CD14-positive monocyte (primary cell): ENCODE results near the gene CDH11. TPM values are rescaled to one million over a fixed set of nuclear protein-coding genes. Genes with fewer than 3 reads are reported as not detected.

Source experiments
- DNase-seq, 3 donors: peaks; one replicate each; pipeline ENCODE4 v3.0.0-alpha.2; 2011 to 2022
- H2AFZ ChIP-seq: 2 replicates; pipeline ENCODE4 v1.6.0; 2012; ENCODE audit warnings: mild to moderate bottlenecking, low read depth, low read length, inconsistent platforms; ENCODE audit not compliant: insufficient read depth, poor library complexity, severe bottlenecking
- H3K27ac ChIP-seq, 2 donors: 1 replicate in 1 of 2; 2 replicates in 1 of 2; pipeline ENCODE4 v1.5.1; 2012 to 2013; ENCODE audit warnings: low read length in 2 of 2, control low read depth in 1 of 2, inconsistent platforms in 1 of 2, low read depth in 1 of 2, mild to moderate bottlenecking in 1 of 2
- H3K27me3 ChIP-seq, 2 donors: one replicate each; pipeline versions ENCODE4 v1.6.0 to v1.6.1; 2011 to 2013; ENCODE audit warnings: low read length in 2 of 2; ENCODE audit not compliant: control insufficient read depth in 2 of 2, insufficient read depth in 2 of 2
- H3K36me3 ChIP-seq, 2 donors: replicated peaks in 1 of 2; 1 replicate in 1 of 2; 2 replicates in 1 of 2; pipeline versions ENCODE4 v1.5.1 to v1.6.1; 2012 to 2013; ENCODE audit warnings: low read length in 2 of 2, control low read depth in 1 of 2, inconsistent platforms in 1 of 2, mild to moderate bottlenecking in 1 of 2; ENCODE audit not compliant: insufficient read depth in 2 of 2, control insufficient read depth in 1 of 2
- H3K4me1 ChIP-seq, 2 donors: 1 replicate in 1 of 2; 2 replicates in 1 of 2; pipeline versions ENCODE4 v1.5.1 to v1.6.1; 2012 to 2013; ENCODE audit warnings: low read length in 2 of 2, control low read depth in 1 of 2, inconsistent platforms in 1 of 2, mild to moderate bottlenecking in 1 of 2, moderate library complexity in 1 of 2; ENCODE audit not compliant: insufficient read depth in 2 of 2, control insufficient read depth in 1 of 2
- H3K4me2 ChIP-seq: replicated peaks from 2 replicates; pipeline ENCODE3; 2012; ENCODE audit warnings: low read length, moderate library complexity, mild to moderate bottlenecking; ENCODE audit not compliant: poor library complexity, severe bottlenecking; ENCODE audit errors: extremely low read depth
- H3K4me3 ChIP-seq, 3 experiments: fragments of 200-600 bp in 1 of 3; sonication (generic) in 1 of 3; replicated peaks in 1 of 3; 1 replicate in 2 of 3; 2 replicates in 1 of 3; pipeline ENCODE4 v1.5.1; 2011 to 2013; ENCODE audit warnings: low read length in 3 of 3, mild to moderate bottlenecking in 3 of 3, control low read depth in 2 of 3, low read depth in 2 of 3, inconsistent platforms in 1 of 3, moderate library complexity in 1 of 3
- H3K79me2 ChIP-seq: 2 replicates; pipeline ENCODE4 v1.6.0; 2012; ENCODE audit warnings: mild to moderate bottlenecking, control low read depth, inconsistent platforms, low read length, moderate library complexity; ENCODE audit not compliant: insufficient read depth
- H3K9ac ChIP-seq: 2 replicates; pipeline ENCODE4 v1.6.0; 2017; ENCODE audit warnings: low read length, mild to moderate bottlenecking; ENCODE audit not compliant: insufficient read depth, poor library complexity, severe bottlenecking
- H3K9me3 ChIP-seq, 2 donors: replicated peaks in 1 of 2; 1 replicate in 1 of 2; 2 replicates in 1 of 2; pipeline versions ENCODE4 v1.5.1 to v1.6.1; 2012 to 2013; ENCODE audit warnings: low read length in 2 of 2, control low read depth in 1 of 2; ENCODE audit not compliant: control insufficient read depth in 1 of 2, insufficient read depth in 1 of 2
- H4K20me1 ChIP-seq: 2 replicates; pipeline ENCODE4 v1.6.0; 2012; ENCODE audit warnings: mild to moderate bottlenecking, low read length, control low read depth, moderate library complexity; ENCODE audit not compliant: insufficient read depth
- H3K27ac Mint-ChIP-seq, 7 donors: one replicate each; pipeline ENCODE4 v1.8.0; 2020; ENCODE audit warnings: mild to moderate bottlenecking in 7 of 7, mixed read lengths in 7 of 7, moderate library complexity in 6 of 7, inconsistent platforms in 2 of 7
- H3K27me3 Mint-ChIP-seq, 3 donors: one replicate each; pipeline ENCODE4 v1.8.0; 2021 to 2022; ENCODE audit warnings: low read depth in 3 of 3, mild to moderate bottlenecking in 3 of 3, mixed read lengths in 3 of 3, moderate library complexity in 3 of 3, inconsistent platforms in 1 of 3
- H3K36me3 Mint-ChIP-seq, 2 donors: one replicate each; pipeline ENCODE4 v1.8.0; 2020; ENCODE audit warnings: mixed read lengths in 2 of 2, inconsistent platforms in 1 of 2, mild to moderate bottlenecking in 1 of 2
- H3K4me1 Mint-ChIP-seq: one replicate; pipeline ENCODE4 v1.8.0; 2020; ENCODE audit warnings: mild to moderate bottlenecking, mixed read lengths
- H3K4me3 Mint-ChIP-seq, 2 donors: one replicate each; pipeline ENCODE4 v1.8.0; 2020; ENCODE audit warnings: mild to moderate bottlenecking in 2 of 2, mixed read lengths in 2 of 2, moderate library complexity in 1 of 2
- H3K9me3 Mint-ChIP-seq, 7 donors: one replicate each; pipeline ENCODE4 v1.8.0; 2020 to 2022; ENCODE audit warnings: mixed read lengths in 7 of 7, mild to moderate bottlenecking in 6 of 7, moderate library complexity in 6 of 7, inconsistent platforms in 2 of 7
- WGBS: methylation state at CpG from one replicate; pipeline ENCODE4 v1.1.5; 2013; ENCODE audit warnings: missing lambda C conversion rate; ENCODE audit not compliant: insufficient coverage; 5-methylcytosine and 5-hydroxymethylcytosine counted together
- intact Hi-C, 2 donors: fragments of 100-400 bp; cut with micrococcal nuclease; formaldehyde crosslinking; loops; one replicate each; pipeline versions ENCODE4 v1.15.0 to v1.15.1; 2023
- polyA plus RNA-seq, 3 donors: library from polyadenylated mRNA; depleted of rRNA in 1 of 3; unstranded in 2 of 3; stranded (reverse) in 1 of 3; fragments of 300-500 nt in 2 of 3; fragments of >200 nt in 1 of 3; fragmentation: Illumina TruSeq in 2 of 3; gene quantifications; 1 replicate in 2 of 3; 2 replicates in 1 of 3; pipeline ENCODE4 v1.2.3, GENCODE V29; 2012 to 2021
- TF ChIP-seq, protein P1 (sequence below): fragments of 200-600 bp; IDR thresholded peaks from one replicate; pipeline ENCODE4 v1.8.0; 2022; ENCODE audit warnings: antibody characterized with exemption, mild to moderate bottlenecking

Gene CDH11
- polyA plus RNA-seq, 3 donors: not detected

DNA sequence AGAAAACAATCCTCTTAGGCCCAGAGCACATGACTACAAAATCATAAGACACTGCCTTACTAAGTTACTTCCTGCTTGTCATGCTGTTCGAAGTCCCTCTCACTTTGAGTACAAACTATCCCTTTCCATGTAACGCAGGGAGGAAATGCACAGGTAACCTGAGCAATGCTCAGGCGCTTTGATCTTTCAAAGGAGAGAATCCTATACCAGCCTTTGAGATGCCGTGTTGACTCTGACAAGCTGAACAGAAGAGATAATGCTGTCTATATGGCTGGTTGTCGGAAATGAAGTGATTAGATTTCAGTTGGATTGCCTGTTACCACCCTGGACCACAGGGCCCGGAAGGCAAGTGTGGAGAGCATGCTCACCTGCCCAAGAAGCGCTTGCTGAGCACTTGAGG, 75.9 kb downstream of the CDH11 start:
- no peaks in the 10 kb centered on the region for H3K36me3 Mint-ChIP-seq
- no peaks in the 10 kb centered on the region for H3K79me2 ChIP-seq
- WGBS: 77% methylated on average over 6 of the region's 7 CpGs
- H3K9me3 Mint-ChIP-seq: peaks cover 0 to 19% (median 2%) of the 10 kb centered on the region in 7 donors
- no peak overlapping the region for H3K4me3 ChIP-seq
- no peak for DNase-seq
- H3K9ac ChIP-seq: no peak overlapping the region
- peaks cover 0 to 2% of the 10 kb centered on the region in 2 donors for H3K9me3 ChIP-seq
- H3K4me1 ChIP-seq: no peaks in the 10 kb centered on the region
- intact Hi-C loops: no loop called here
- H3K4me1 Mint-ChIP-seq: no peaks in the 10 kb centered on the region
- TF ChIP-seq, protein P1, sequence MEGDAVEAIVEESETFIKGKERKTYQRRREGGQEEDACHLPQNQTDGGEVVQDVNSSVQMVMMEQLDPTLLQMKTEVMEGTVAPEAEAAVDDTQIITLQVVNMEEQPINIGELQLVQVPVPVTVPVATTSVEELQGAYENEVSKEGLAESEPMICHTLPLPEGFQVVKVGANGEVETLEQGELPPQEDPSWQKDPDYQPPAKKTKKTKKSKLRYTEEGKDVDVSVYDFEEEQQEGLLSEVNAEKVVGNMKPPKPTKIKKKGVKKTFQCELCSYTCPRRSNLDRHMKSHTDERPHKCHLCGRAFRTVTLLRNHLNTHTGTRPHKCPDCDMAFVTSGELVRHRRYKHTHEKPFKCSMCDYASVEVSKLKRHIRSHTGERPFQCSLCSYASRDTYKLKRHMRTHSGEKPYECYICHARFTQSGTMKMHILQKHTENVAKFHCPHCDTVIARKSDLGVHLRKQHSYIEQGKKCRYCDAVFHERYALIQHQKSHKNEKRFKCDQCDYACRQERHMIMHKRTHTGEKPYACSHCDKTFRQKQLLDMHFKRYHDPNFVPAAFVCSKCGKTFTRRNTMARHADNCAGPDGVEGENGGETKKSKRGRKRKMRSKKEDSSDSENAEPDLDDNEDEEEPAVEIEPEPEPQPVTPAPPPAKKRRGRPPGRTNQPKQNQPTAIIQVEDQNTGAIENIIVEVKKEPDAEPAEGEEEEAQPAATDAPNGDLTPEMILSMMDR: no peak
- H3K27ac Mint-ChIP-seq: no peak overlapping the region
- no peak overlapping the region for H3K4me2 ChIP-seq
- no peak overlapping the region for H3K27ac ChIP-seq
- H3K36me3 ChIP-seq: no peaks in the 10 kb centered on the region
- H3K27me3 ChIP-seq: no peaks in the 10 kb centered on the region
- H4K20me1 ChIP-seq: no peaks in the 10 kb centered on the region
- H3K27me3 Mint-ChIP-seq: peaks cover 0 to 3% (median 0%) of the 10 kb centered on the region in 3 donors
- H2AFZ ChIP-seq: no peak overlapping the region
- no peak overlapping the region for H3K4me3 Mint-ChIP-seq

- Mint-ChIP-seq H3K9me3 (peaks cover 0 to 19% (median 2%) of the 10 kb centered on the region in 7 donors), H3K27me3 (peaks cover 0 to 3% (median 0%) of the 10 kb centered on the region in 3 donors), H3K4me3 (no peak overlapping the region), H3K27ac (no peak overlapping the region), H3K36me3 (no peaks in the 10 kb centered on the region), H3K4me1 (no peaks in the 10 kb centered on the region)
- Histone ChIP-seq H3K4me2 (no peak overlapping the region), H2AFZ (no peak overlapping the region), H3K79me2 (no peaks in the 10 kb centered on the region), H3K27ac (no peak overlapping the region), H4K20me1 (no peaks in the 10 kb centered on the region), H3K27me3 (no peaks in the 10 kb centered on the region), H3K36me3 (no peaks in the 10 kb centered on the region), H3K9ac (no peak overlapping the region), H3K4me1 (no peaks in the 10 kb centered on the region), H3K9me3 (peaks cover 0 to 3% of the 10 kb centered on the region in 2 donors), H3K4me3 (no peak overlapping the region)
- 76% methylated on average over 2 of the region's 5 CpGs for WGBS
- TF ChIP-seq, protein P1: no peak
- DNase-seq: no peak
- intact Hi-C loops: no loop called here
Observed at GRCh38 chr16:65044873-65045272, 77.0 kb downstream of the CDH11 start.
